Measurements from ENCODE around the gene CEP164.

GRCh38 chr11:117453886-117454563 is 126.4 kb downstream of the CEP164 start:
- TF ChIP-seq POLR2A (IDR thresholded peaks at IDR 0.05): no peak
- no peak for TF ChIP-seq POLR2AphosphoS5 (IDR thresholded peaks at IDR 0.05; ENCODE audit: insufficient read depth in 1 of 2, low read depth in 1 of 2)
- TF ChIP-seq CTCF (IDR thresholded peaks at IDR 0.05): no peak

All from vagina (tissue), 2 donors.